Measurements from ENCODE around the gene SERPINA4.

- TF ChIP-seq ZFP3 (CRISPR knock-in tag; IDR thresholded peaks at IDR 0.05) (no peak), TSHZ2 (CRISPR knock-in tag; IDR thresholded peaks at IDR 0.05) (no peak), ARNTL (CRISPR knock-in tag; IDR thresholded peaks at IDR 0.05; ENCODE audit: borderline replicate concordance, low read depth) (no peak), PATZ1 (CRISPR knock-in tag; IDR thresholded peaks at IDR 0.05; ENCODE audit: borderline replicate concordance) (no peak), ZFP30 (CRISPR knock-in tag; IDR thresholded peaks at IDR 0.05) (no peak), RARB (CRISPR knock-in tag; IDR thresholded peaks at IDR 0.05) (no peak), PPARA (CRISPR knock-in tag; IDR thresholded peaks at IDR 0.05; ENCODE audit: borderline replicate concordance) (no peak), OSR1 (CRISPR knock-in tag; IDR thresholded peaks at IDR 0.05) (no peak), CSDC2 (CRISPR knock-in tag; IDR thresholded peaks at IDR 0.05) (no peak), POU6F1 (CRISPR knock-in tag; IDR thresholded peaks at IDR 0.05; ENCODE audit: borderline replicate concordance, low read depth) (no peak), BACH2 (CRISPR knock-in tag; IDR thresholded peaks at IDR 0.05; ENCODE audit: borderline replicate concordance) (no peak), ISL1 (CRISPR knock-in tag; IDR thresholded peaks at IDR 0.05) (no peak), ZC3H10 (CRISPR knock-in tag; IDR thresholded peaks at IDR 0.05) (no peak), CSRNP3 (CRISPR knock-in tag; IDR thresholded peaks at IDR 0.05) (no peak)
Measured at GRCh38 chr14:94583557-94583956, 22.3 kb downstream of the SERPINA4 start.
